ENCODE results near the gene FAM240A. TPM values are rescaled to one million over a fixed set of nuclear protein-coding genes. Genes with fewer than 3 reads are reported as not detected.

The FAM240A gene
- total and polyA plus RNA-seq, 5 donors: not detected

DNA sequence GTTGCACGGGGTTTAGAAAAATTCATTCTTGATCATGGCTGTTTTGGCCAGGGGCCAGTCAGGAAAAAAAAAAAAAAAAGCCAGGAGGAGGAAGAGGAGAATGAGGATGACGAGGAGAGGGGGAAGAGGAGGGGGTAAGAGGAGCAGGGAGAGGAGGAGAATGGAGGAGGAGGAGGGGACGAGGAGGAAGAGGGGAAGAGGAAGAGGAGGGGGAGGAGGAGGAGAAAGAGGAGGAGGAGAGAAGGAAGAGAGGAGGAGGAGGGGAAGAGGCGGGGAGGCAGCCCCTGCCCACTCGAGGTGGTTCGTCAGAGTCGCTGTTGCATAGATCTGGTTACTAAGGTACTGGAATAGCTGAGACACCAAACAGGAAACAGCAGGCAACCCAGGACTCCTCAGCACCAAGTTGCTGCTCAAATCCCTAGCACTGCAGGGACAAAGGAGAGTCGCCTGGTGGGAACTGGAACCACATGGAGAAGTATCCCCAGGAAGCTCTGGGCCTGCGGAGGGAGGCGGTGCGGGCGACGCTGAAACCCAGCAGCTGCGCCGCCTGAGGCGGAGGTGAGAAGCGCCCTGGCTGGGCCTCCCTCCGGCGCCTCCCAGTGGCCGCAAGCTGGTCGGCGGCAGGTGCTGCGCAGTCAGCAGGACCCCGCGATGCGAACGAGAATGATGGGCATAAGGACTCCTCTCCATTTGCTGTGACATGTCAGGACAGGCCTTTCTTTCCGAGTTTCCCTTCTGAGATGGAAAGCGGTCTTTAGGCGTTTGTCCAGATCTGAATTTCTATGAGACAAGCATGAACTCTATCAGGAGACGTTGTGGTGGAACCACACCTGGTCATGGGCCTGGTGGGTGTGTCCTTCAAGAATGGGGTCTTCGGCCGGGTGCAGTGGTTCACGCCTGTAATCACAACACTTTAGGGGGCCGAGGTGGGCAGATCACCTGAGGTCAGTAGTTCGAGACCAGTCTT, 17.5 kb downstream of the FAM240A start:
- DNase-seq (peak; percentile 86 to 94 (median 93)), ATAC-seq (peak; percentile 94 to 95)
- WGBS: 13% methylated on average over 36 of the region's 36 CpGs
- Histone ChIP-seq H3K27ac (ENCODE audit: low read length) (peak overlapping the region; percentile 9), H3K27me3 (ENCODE audit: control insufficient read depth, insufficient read depth) (no peaks in the 10 kb centered on the region), H3K4me3 (ENCODE audit: low read length) (peak overlapping the region; percentile 41), H3K4me1 (ENCODE audit: control insufficient read depth, insufficient read depth, low read length) (peaks cover 3% of the 10 kb centered on the region), H3K9me3 (ENCODE audit: control insufficient read depth, low read length) (no peaks in the 10 kb centered on the region)
- intact Hi-C loops (cut with DNase I): loop anchor here (5.0 kb wide), 1 partner anchor 143 kb away; no protein-coding TSS in a partner anchor

DNA sequence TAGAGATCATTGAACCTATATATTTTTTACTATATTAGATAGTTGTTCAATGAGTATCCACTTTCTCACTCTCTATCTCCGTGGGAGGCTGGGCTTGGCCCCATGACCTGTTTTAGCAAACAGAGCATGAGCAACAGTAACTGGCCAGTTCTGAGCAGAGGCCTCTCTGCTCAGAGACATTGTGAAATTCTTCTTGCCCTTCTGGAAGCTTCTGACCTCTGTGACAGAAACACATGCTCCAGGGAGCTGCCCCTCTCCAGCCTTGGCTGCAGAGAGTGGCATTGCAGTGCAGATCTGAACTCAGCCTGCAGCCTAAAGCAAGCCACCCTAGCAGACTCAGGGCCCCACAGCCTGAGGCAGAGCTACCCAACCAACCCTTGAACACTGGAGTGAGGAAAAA, 20.5 kb downstream of the FAM240A start:
- H3K9me3 ChIP-seq (ENCODE audit: control insufficient read depth, low read length): no peaks in the 10 kb centered on the region
- intact Hi-C loops (cut with DNase I): loop anchor here in 2 of 4 donors (5.0 kb wide), 1 partner anchor 145 kb away; no protein-coding TSS in a partner anchor
- WGBS: 67% methylated on average over 1 of the region's 1 CpG
- peak in 1 of 3 donors; percentile 42 for DNase-seq
- peaks cover 3% of the 10 kb centered on the region for H3K4me1 ChIP-seq (ENCODE audit: control insufficient read depth, insufficient read depth, low read length)
- H3K27ac ChIP-seq (ENCODE audit: low read length): no peak overlapping the region
- no peaks in the 10 kb centered on the region for H3K27me3 ChIP-seq (ENCODE audit: control insufficient read depth, insufficient read depth)
- peak in 1 of 2 donors; percentile 25 for ATAC-seq
- H3K4me3 ChIP-seq (ENCODE audit: low read length): no peak overlapping the region

DNA sequence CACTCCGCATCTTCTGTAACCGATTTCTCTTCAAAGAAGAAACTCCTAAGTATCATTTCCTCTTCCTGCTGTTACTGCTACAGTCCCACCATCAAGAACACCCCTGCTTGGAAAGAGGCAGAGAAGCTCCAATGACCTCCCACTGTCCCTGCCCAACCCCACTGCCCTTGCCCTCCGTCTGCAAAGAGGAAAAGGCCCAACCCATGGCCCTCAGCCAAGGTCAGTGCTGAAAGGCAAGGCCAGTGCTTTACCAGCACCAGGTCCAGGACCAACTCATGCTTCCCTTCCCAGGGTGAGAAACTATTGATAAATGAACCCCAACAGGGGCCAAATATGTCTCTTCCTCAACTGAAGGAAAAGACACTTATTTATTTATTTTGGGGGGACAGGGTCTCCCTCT, 22.5 kb downstream of the FAM240A start:
- no peaks in the 10 kb centered on the region for H3K9me3 ChIP-seq (ENCODE audit: control insufficient read depth, low read length)
- H3K27ac ChIP-seq (ENCODE audit: low read length): no peak overlapping the region
- no peak for ATAC-seq
- DNase-seq: peak in 1 of 3 donors; percentile 45
- intact Hi-C loops (cut with DNase I): loop anchor here in 2 of 4 donors (5.0 kb wide), 1 partner anchor 148 kb away; no protein-coding TSS in a partner anchor
- 49% methylated on average over 3 of the region's 3 CpGs for WGBS
- H3K4me1 ChIP-seq (ENCODE audit: control insufficient read depth, insufficient read depth, low read length): no peaks in the 10 kb centered on the region
- no peaks in the 10 kb centered on the region for H3K27me3 ChIP-seq (ENCODE audit: control insufficient read depth, insufficient read depth)
- no peak overlapping the region for H3K4me3 ChIP-seq (ENCODE audit: low read length)

DNA sequence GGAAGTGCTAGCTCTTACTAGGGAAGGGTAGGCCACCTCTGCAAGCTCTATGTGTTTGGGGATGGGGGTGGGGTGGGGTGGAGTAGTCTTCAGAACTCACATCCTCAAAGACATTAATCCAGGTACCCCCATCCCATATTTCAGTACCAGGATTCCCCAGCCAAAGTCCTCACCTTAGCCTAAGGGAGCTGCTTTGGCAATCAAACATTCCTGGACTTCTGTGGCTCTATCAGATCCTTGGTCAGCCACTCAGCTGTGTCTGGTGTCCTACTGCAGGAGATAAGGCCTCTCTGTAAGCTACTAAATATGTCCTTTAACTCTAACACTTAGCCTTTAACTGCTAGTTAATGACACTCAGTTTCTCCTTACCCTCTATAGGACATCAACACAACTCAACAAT, 26.9 kb downstream of the FAM240A start:
- no peak overlapping the region for H3K4me3 ChIP-seq (ENCODE audit: low read length)
- ATAC-seq (no peak), DNase-seq (no peak)
- intact Hi-C loops (cut with DNase I): no loop called here
- H3K27me3 ChIP-seq (ENCODE audit: control insufficient read depth, insufficient read depth): no peaks in the 10 kb centered on the region
- no peaks in the 10 kb centered on the region for H3K4me1 ChIP-seq (ENCODE audit: control insufficient read depth, insufficient read depth, low read length)
- H3K9me3 ChIP-seq (ENCODE audit: control insufficient read depth, low read length): no peaks in the 10 kb centered on the region
- no peak overlapping the region for H3K27ac ChIP-seq (ENCODE audit: low read length)

GRCh38 chr3:46640927-46641326, 28.6 kb downstream of the FAM240A start:
- DNase-seq: no peak
- no peak for ATAC-seq
- intact Hi-C loops (cut with DNase I): no loop called here
- WGBS: 38% methylated on average over 3 of the region's 3 CpGs
- Histone ChIP-seq H3K4me3 (ENCODE audit: low read length) (no peak overlapping the region), H3K4me1 (ENCODE audit: control insufficient read depth, insufficient read depth, low read length) (no peaks in the 10 kb centered on the region), H3K27me3 (ENCODE audit: control insufficient read depth, insufficient read depth) (no peaks in the 10 kb centered on the region), H3K27ac (ENCODE audit: low read length) (no peak overlapping the region), H3K9me3 (ENCODE audit: control insufficient read depth, low read length) (no peaks in the 10 kb centered on the region)

DNA sequence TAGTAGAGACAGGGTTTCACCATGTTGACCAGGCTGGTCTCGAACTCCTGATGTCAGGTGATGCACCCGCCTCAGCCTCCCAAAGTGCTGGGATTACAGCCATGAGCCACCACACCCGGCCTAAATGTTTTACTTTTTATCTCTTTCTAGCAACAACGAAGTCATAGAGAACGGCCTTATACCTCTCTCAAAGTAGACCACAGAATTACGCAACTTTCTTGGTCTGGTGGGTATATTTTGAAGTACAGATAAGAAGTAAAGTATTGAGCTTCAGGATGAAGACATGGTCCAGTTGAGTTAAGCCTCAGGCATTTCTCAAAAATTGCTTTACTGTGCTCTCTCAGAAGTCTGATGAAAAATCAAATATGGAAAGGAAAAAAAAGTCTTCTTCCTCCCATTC, 30.6 kb downstream of the FAM240A start:
- no peaks in the 10 kb centered on the region for H3K27me3 ChIP-seq (ENCODE audit: control insufficient read depth, insufficient read depth)
- H3K4me3 ChIP-seq (ENCODE audit: low read length): no peak overlapping the region
- no peaks in the 10 kb centered on the region for H3K4me1 ChIP-seq (ENCODE audit: control insufficient read depth, insufficient read depth, low read length)
- ATAC-seq (no peak), DNase-seq (no peak)
- 82% methylated on average over 6 of the region's 6 CpGs for WGBS
- H3K9me3 ChIP-seq (ENCODE audit: control insufficient read depth, low read length): no peaks in the 10 kb centered on the region
- H3K27ac ChIP-seq (ENCODE audit: low read length): no peak overlapping the region
- intact Hi-C loops (cut with DNase I): no loop called here

- H3K27ac ChIP-seq (ENCODE audit: low read length): no peak overlapping the region
- H3K4me3 ChIP-seq (ENCODE audit: low read length): no peak overlapping the region
- intact Hi-C loops (cut with DNase I): no loop called here
- H3K4me1 ChIP-seq (ENCODE audit: control insufficient read depth, insufficient read depth, low read length): no peaks in the 10 kb centered on the region
- H3K9me3 ChIP-seq (ENCODE audit: control insufficient read depth, low read length): no peaks in the 10 kb centered on the region
- WGBS: 86% methylated on average over 1 of the region's 1 CpG
- no peak for ATAC-seq
- no peaks in the 10 kb centered on the region for H3K27me3 ChIP-seq (ENCODE audit: control insufficient read depth, insufficient read depth)
- DNase-seq: no peak
These were observed 31.4 kb downstream of the FAM240A start for GRCh38 chr3:46643701-46644100.

DNA sequence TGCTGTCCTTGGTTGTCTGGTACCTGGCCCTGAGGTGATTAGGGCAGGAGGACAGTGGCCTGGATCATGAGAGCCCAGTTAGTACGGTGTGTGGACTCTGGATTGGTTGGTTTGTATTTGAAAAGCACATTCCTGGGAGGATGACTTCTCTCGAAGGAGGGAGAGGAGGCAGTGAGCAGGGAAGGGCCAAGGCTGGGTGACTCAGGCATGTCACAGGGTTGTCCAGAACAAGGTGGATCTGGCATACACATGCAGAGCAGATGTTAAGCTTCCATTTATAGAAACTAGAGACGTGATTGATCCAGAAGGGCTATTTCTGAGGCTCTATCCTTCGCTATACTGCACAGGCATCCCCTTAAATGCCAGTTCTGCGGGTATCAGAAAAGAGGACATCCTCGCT, 34.4 kb downstream of the FAM240A start:
- Histone ChIP-seq H3K9me3 (ENCODE audit: control insufficient read depth, low read length) (no peaks in the 10 kb centered on the region), H3K4me3 (ENCODE audit: low read length) (no peak overlapping the region), H3K27ac (ENCODE audit: low read length) (no peak overlapping the region), H3K27me3 (ENCODE audit: control insufficient read depth, insufficient read depth) (no peaks in the 10 kb centered on the region), H3K4me1 (ENCODE audit: control insufficient read depth, insufficient read depth, low read length) (no peaks in the 10 kb centered on the region)
- no peak for ATAC-seq
- intact Hi-C loops (cut with DNase I): no loop called here
- DNase-seq: no peak
- 50% methylated on average over 6 of the region's 6 CpGs for WGBS

GRCh38 chr3:46648096-46648495, 35.8 kb downstream of the FAM240A start:
- Histone ChIP-seq H3K27me3 (ENCODE audit: control insufficient read depth, insufficient read depth) (no peaks in the 10 kb centered on the region), H3K27ac (ENCODE audit: low read length) (no peak overlapping the region), H3K9me3 (ENCODE audit: control insufficient read depth, low read length) (no peaks in the 10 kb centered on the region), H3K4me3 (ENCODE audit: low read length) (no peak overlapping the region), H3K4me1 (ENCODE audit: control insufficient read depth, insufficient read depth, low read length) (no peaks in the 10 kb centered on the region)
- DNase-seq (no peak), ATAC-seq (no peak)
- intact Hi-C loops (cut with DNase I): no loop called here
- WGBS: 92% methylated on average over 2 of the region's 2 CpGs

DNA sequence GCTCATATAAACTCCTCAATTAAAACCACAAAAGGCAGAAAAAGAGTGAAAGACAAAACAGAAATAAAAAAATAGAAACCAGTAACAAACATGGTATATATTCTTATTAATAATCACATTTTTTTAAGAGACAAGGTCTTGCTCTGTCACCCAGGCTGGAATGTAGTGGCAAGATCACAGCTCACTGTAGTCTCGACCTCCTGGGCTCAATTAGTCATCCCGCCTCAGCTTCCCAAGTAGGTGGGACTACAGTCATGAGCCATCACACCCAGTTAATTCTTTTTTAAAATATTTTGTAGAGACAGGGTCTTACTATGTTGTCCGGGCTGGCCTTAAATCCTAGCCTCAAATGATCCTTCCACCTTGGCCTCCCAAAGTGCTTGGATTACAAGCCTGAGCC, 37.1 kb downstream of the FAM240A start:
- DNase-seq (no peak), ATAC-seq (no peak)
- Histone ChIP-seq H3K27ac (ENCODE audit: low read length) (no peak overlapping the region), H3K9me3 (ENCODE audit: control insufficient read depth, low read length) (no peaks in the 10 kb centered on the region), H3K4me3 (ENCODE audit: low read length) (no peak overlapping the region), H3K4me1 (ENCODE audit: control insufficient read depth, insufficient read depth, low read length) (no peaks in the 10 kb centered on the region), H3K27me3 (ENCODE audit: control insufficient read depth, insufficient read depth) (no peaks in the 10 kb centered on the region)
- intact Hi-C loops (cut with DNase I): no loop called here
- WGBS: 84% methylated on average over 3 of the region's 3 CpGs

GRCh38 chr3:46651084-46651483, 38.8 kb downstream of the FAM240A start:
- Histone ChIP-seq H3K4me3 (ENCODE audit: low read length) (no peak overlapping the region), H3K9me3 (ENCODE audit: control insufficient read depth, low read length) (no peaks in the 10 kb centered on the region), H3K4me1 (ENCODE audit: control insufficient read depth, insufficient read depth, low read length) (no peaks in the 10 kb centered on the region), H3K27me3 (ENCODE audit: control insufficient read depth, insufficient read depth) (no peaks in the 10 kb centered on the region), H3K27ac (ENCODE audit: low read length) (no peak overlapping the region)
- WGBS: 54% methylated on average over 1 of the region's 1 CpG
- no peak for ATAC-seq
- no peak for DNase-seq
- intact Hi-C loops (cut with DNase I): no loop called here

Measured in right cardiac atrium (tissue), 5 donors.